PFSK-1 (cell line): ENCODE data around the gene AKAP7.

Experiments
- FOXP2 ChIP-seq: optimal IDR thresholded peaks from 2 replicates; pipeline ENCODE3; 2011; ENCODE audit warnings: borderline replicate concordance, control low read depth, inconsistent platforms; ENCODE audit not compliant: insufficient read depth; ENCODE audit errors: extremely low read length, extremely low read depth
- POLR2AphosphoS5 ChIP-seq: IDR thresholded peaks from 2 replicates; pipeline ENCODE4 v1.6.1; 2012; ENCODE audit warnings: low read depth, mild to moderate bottlenecking, control low read depth, low read length, moderate library complexity
- SIN3A ChIP-seq: IDR thresholded peaks from 2 replicates; pipeline ENCODE4 v1.6.1; 2012; ENCODE audit warnings: mild to moderate bottlenecking, low read length, moderate library complexity, borderline replicate concordance; ENCODE audit not compliant: insufficient read depth
- TAF1 ChIP-seq: IDR thresholded peaks from 2 replicates; pipeline ENCODE4 v1.6.1; 2012; ENCODE audit warnings: low read length, control low read depth, borderline replicate concordance; ENCODE audit not compliant: insufficient read depth
- TF ChIP-seq, protein P1 (sequence below), 2 experiments: IDR thresholded peaks; 2 replicates each; pipeline versions ENCODE4 v1.6.1 to v1.8.0; 2011 to 2012; ENCODE audit warnings: low read depth in 2 of 2, low read length in 2 of 2, control low read depth in 1 of 2, inconsistent platforms in 1 of 2, mild to moderate bottlenecking in 1 of 2, moderate library complexity in 1 of 2; ENCODE audit not compliant: insufficient read depth in 1 of 2

Gene AKAP7

DNA sequence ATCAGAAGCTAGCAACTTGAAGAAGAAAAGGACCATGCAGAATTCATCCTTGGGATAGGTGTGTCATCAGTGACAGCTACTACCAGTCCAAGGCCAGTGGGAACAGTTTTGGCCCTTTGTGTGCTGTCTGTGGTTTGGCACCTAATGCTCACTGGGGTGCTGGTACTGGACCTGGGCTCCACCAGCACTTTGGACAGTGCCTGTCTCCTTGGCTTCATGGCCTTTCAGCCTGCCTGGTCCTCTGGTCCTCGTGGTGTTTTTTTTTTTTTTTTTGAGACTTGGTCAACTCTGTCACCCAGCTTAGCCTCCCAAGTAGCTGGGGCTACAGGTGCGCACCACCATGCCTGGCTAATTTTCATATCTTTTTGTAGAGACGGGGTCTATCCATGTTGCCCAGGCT, 56.3 kb downstream of the AKAP7 start:
- TF ChIP-seq TAF1, result no peak
- TF ChIP-seq, protein P1, sequence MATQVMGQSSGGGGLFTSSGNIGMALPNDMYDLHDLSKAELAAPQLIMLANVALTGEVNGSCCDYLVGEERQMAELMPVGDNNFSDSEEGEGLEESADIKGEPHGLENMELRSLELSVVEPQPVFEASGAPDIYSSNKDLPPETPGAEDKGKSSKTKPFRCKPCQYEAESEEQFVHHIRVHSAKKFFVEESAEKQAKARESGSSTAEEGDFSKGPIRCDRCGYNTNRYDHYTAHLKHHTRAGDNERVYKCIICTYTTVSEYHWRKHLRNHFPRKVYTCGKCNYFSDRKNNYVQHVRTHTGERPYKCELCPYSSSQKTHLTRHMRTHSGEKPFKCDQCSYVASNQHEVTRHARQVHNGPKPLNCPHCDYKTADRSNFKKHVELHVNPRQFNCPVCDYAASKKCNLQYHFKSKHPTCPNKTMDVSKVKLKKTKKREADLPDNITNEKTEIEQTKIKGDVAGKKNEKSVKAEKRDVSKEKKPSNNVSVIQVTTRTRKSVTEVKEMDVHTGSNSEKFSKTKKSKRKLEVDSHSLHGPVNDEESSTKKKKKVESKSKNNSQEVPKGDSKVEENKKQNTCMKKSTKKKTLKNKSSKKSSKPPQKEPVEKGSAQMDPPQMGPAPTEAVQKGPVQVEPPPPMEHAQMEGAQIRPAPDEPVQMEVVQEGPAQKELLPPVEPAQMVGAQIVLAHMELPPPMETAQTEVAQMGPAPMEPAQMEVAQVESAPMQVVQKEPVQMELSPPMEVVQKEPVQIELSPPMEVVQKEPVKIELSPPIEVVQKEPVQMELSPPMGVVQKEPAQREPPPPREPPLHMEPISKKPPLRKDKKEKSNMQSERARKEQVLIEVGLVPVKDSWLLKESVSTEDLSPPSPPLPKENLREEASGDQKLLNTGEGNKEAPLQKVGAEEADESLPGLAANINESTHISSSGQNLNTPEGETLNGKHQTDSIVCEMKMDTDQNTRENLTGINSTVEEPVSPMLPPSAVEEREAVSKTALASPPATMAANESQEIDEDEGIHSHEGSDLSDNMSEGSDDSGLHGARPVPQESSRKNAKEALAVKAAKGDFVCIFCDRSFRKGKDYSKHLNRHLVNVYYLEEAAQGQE (IDR thresholded peaks at IDR 0.05; ENCODE audit: insufficient read depth in 1 of 2, low read depth in 2 of 2, low read length in 2 of 2), result peak in 1 of 2 experiments; percentile 33; a peak in 1 of 4 replicates

DNA sequence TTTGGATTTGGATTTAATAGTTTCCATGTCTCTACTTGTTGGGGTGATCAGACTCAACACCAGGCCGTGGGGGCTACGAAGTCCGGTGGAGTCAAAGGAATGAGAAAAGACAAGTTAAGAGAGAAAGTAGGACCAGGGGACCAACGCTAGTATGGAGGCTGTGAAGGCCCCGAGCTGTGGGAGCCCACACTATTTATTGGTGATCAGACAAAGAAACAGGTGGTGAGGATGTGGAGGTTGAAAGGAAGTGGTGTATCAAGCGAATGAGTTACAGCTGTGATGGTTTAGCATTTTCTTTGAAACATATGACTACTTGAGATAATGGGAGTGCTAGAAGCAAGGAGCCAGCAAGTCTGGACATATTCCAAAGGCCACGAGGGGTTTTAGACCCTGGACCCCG, 62.4 kb downstream of the AKAP7 start:
- TF ChIP-seq FOXP2, result no peak

DNA sequence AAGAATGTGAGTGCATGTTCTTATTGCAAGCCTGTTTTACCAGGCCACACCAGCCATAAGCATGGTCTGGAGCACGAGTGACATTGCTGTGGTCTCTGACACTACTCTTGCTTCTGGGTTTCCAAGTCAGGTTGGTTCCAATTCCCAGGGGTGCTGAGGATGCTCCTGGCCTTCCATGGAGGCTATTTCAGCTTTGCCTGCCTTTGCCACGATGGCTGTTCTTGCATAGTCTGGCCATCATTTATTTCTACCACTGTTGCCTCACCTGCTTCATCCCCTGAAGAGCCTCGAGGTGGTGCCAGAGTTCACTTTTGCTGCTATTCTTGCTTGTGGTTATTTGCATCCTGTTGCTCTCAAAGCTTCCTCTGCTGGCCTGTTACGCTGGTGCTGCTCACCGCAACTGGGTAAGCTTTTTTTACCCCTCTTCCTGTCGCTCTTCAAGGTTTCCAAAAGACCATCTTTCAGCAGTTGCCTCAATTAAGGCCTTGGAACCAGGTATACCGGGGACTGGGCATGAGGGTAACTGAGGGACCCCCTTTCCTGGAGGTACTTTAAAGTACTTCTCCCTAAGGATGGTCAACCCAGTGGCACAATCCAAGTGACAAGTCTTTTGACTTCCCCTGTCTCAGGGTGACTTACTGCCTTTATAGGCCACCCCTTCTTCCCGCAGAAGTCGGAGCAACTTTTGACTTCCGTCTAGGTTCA, 64.5 kb downstream of the AKAP7 start:
- TF ChIP-seq FOXP2 (no peak), POLR2AphosphoS5 (no peak), SIN3A (no peak), TAF1 (no peak)
- TF ChIP-seq, protein P1 (IDR thresholded peaks at IDR 0.05; ENCODE audit: insufficient read depth in 1 of 2, low read depth in 2 of 2, low read length in 2 of 2), result no peak

DNA sequence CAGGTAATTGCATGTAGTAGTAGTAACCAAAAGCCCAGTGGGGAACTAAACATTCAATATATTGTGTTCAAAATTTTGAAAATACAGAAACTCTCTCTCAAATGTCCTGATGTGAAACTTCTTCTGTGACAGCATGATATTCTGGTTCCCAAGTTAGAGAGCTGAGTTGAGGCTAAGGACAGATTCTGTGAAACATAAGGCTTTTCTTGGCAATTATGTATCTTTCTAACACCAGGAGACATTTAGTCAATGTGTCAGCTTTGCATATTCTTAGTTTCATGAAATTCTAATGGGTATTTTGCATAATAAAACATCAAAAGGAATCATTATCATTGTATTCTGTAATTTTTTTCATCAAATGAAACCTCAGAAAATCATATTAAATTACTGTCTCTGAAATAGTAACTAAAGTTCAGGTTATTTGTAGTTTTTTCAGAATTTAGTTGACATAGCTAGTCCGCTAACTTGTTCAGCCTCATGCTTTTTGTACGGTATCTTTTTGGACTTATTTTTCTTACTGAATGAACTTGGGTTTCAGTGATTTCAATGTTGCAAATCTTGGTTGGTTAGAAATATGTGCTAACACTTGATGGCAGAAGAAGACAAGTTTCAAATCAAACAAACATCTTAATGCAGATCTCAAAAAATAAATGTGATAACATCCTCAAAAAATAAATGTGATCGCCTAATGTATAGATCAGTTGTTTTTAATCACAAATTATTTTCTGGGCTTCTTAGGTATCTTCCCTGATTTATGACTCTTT, 70.4 kb downstream of the AKAP7 start:
- TF ChIP-seq, protein P1 (IDR thresholded peaks at IDR 0.05; ENCODE audit: insufficient read depth in 1 of 2, low read depth in 2 of 2, low read length in 2 of 2), result no peak
- TF ChIP-seq POLR2AphosphoS5, result no peak
- no peak for TF ChIP-seq SIN3A
- no peak for TF ChIP-seq TAF1
- no peak for TF ChIP-seq FOXP2

DNA sequence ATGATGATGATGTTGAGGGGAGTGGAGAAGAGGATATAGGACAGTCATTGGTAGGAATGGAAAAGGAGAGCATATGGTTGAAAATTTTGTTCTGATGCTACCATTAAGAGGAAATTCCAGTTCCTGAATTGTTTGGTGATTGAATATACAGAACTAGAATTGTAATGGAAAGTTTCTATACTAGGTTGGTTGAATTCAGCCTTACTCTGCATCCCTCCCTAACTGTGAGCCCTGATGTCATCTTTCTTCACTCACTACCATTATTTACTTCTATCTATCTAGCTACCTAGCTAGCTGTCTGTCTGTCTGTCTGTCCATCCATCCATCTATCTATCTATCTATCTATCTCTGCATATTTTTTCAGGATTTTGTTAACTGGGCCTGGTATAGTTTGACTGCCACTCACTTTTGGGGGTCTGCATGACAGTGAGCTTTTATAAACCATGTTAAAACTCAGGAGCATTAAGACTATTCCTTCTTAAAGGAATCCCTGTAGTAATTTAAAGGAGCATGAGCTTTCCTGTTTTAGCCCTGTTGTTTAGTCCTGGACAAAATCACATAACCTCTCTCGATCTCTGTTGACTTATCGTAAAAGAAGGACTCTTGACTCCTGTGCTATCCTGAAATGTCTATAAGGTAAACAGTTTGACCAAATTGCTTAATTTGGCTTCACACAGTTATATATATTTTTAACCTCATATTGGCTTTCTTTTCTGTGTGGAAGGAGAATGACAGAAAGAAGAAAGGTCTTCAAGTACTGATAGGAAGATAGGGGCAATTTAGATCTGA, 71.4 kb downstream of the AKAP7 start:
- TF ChIP-seq, protein P1 (IDR thresholded peaks at IDR 0.05; ENCODE audit: insufficient read depth in 1 of 2, low read depth in 2 of 2, low read length in 2 of 2), result no peak
